Neuronal stem cell (in vitro differentiated cells): ENCODE results near the gene ZMIZ1.
A peak's percentile ranks its signal among the peaks of the same experiment; 100 is the strongest.

Source experiments
- DNase-seq: peaks from one replicate; pipeline ENCODE4 v3.0.0-alpha.2; 2013; ENCODE audit warnings: low spot score
- H2AFZ ChIP-seq: one replicate; pipeline ENCODE4 v1.6.1; 2013; ENCODE audit warnings: mild to moderate bottlenecking, low read length, inconsistent platforms
- H2AK5ac ChIP-seq: 2 replicates; pipeline ENCODE4 v1.6.1; 2013; ENCODE audit warnings: low read depth, mild to moderate bottlenecking, inconsistent platforms, low read length, moderate library complexity, mixed read lengths
- H2BK120ac ChIP-seq: 2 replicates; pipeline ENCODE4 v1.6.1; 2013; ENCODE audit warnings: low read depth, mild to moderate bottlenecking, inconsistent platforms, low read length, moderate library complexity, mixed read lengths
- H2BK12ac ChIP-seq: one replicate; pipeline ENCODE4 v1.6.1; 2013; ENCODE audit warnings: low read length, inconsistent platforms
- H2BK15ac ChIP-seq: 2 replicates; pipeline ENCODE4 v1.6.1; 2013; ENCODE audit warnings: mild to moderate bottlenecking, low read length, inconsistent platforms, mixed read lengths
- H2BK5ac ChIP-seq: one replicate; pipeline ENCODE4 v1.6.1; 2013; ENCODE audit warnings: inconsistent platforms, mild to moderate bottlenecking, low read length, moderate library complexity
- H3K14ac ChIP-seq: one replicate; pipeline ENCODE4 v1.6.1; 2013; ENCODE audit warnings: low read length, inconsistent platforms
- H3K18ac ChIP-seq: 2 replicates; pipeline ENCODE4 v1.6.1; 2013; ENCODE audit warnings: low read length, inconsistent platforms
- H3K23ac ChIP-seq: 2 replicates; pipeline ENCODE4 v1.6.1; 2013; ENCODE audit warnings: low read depth, mild to moderate bottlenecking, mixed read lengths, low read length, inconsistent platforms; ENCODE audit not compliant: poor library complexity
- H3K27ac ChIP-seq: replicated peaks from 3 replicates; pipeline ENCODE4 v1.5.1; 2013; ENCODE audit warnings: low read length, inconsistent platforms
- H3K27me3 ChIP-seq, 3 experiments: 2 replicates each; pipeline ENCODE4 v1.6.1; 2013; ENCODE audit warnings: low read length in 3 of 3, mild to moderate bottlenecking in 2 of 3, inconsistent platforms in 1 of 3, low read depth in 1 of 3, mixed read lengths in 1 of 3, moderate library complexity in 1 of 3; ENCODE audit not compliant: control insufficient read depth in 3 of 3, insufficient read depth in 3 of 3
- H3K36me3 ChIP-seq, 2 donors: replicated peaks in 1 of 2; 2 replicates each; pipeline ENCODE4 v1.6.1; 2013; ENCODE audit warnings: low read length in 2 of 2; ENCODE audit not compliant: control insufficient read depth in 2 of 2, insufficient read depth in 2 of 2
- H3K4ac ChIP-seq: 2 replicates; pipeline ENCODE4 v1.6.1; 2013; ENCODE audit warnings: inconsistent platforms, mild to moderate bottlenecking, low read length, moderate library complexity
- H3K4me1 ChIP-seq, 2 donors: 1 replicate in 1 of 2; 2 replicates in 1 of 2; pipeline ENCODE4 v1.6.1; 2013; ENCODE audit warnings: low read length in 2 of 2, low read depth in 1 of 2; ENCODE audit not compliant: control insufficient read depth in 2 of 2, insufficient read depth in 1 of 2
- H3K4me2 ChIP-seq: one replicate; pipeline ENCODE4 v1.6.1; 2013; ENCODE audit warnings: mild to moderate bottlenecking, low read length, inconsistent platforms; ENCODE audit not compliant: insufficient read depth, poor library complexity, severe bottlenecking
- H3K4me3 ChIP-seq, 2 donors: 2 replicates each; pipeline ENCODE4 v1.5.1; 2013; ENCODE audit warnings: low read length in 2 of 2, mild to moderate bottlenecking in 2 of 2, inconsistent platforms in 1 of 2, moderate library complexity in 1 of 2
- H3K79me1 ChIP-seq: one replicate; pipeline ENCODE4 v1.6.1; 2013; ENCODE audit warnings: low read depth, mild to moderate bottlenecking, inconsistent platforms, low read length, moderate library complexity
- H3K9ac ChIP-seq: one replicate; pipeline ENCODE4 v1.6.1; 2013; ENCODE audit warnings: mild to moderate bottlenecking, low read depth, low read length, inconsistent platforms; ENCODE audit not compliant: poor library complexity
- H3K9me3 ChIP-seq, 2 donors: replicated peaks in 1 of 2; 2 replicates each; pipeline versions ENCODE3 to v1.6.1; 2013; ENCODE audit warnings: low read length in 2 of 2, mild to moderate bottlenecking in 2 of 2, inconsistent platforms in 1 of 2, low read depth in 1 of 2, mixed read lengths in 1 of 2, moderate library complexity in 1 of 2; ENCODE audit not compliant: control insufficient read depth in 2 of 2, insufficient read depth in 1 of 2
- H4K8ac ChIP-seq: one replicate; pipeline ENCODE4 v1.6.1; 2013; ENCODE audit warnings: low read depth, mild to moderate bottlenecking, inconsistent platforms, low read length, moderate library complexity
- H4K91ac ChIP-seq: one replicate; pipeline ENCODE4 v1.6.1; 2013; ENCODE audit warnings: low read length, low read depth, mild to moderate bottlenecking, inconsistent platforms; ENCODE audit not compliant: poor library complexity
- WGBS, 2 donors: extraction: QIAGEN DNeasy Blood & Tissue Kit; methylation state at CpG; one replicate each; pipeline ENCODE4 v1.1.7; 2013; ENCODE audit warnings: missing lambda C conversion rate in 2 of 2, mixed read lengths in 1 of 2; ENCODE audit not compliant: insufficient read length in 2 of 2, insufficient replicate concordance in 1 of 2; ENCODE audit errors: extremely low coverage in 2 of 2; 5-methylcytosine and 5-hydroxymethylcytosine counted together

The ZMIZ1 gene

GRCh38 chr10:79048639-79049550 lies 19.9 kb upstream of the ZMIZ1 start:
- Histone ChIP-seq H2AK5ac (peak overlapping the region; percentile 7), H2BK12ac (no peak overlapping the region)
- WGBS, 2 donors, result no CpG with 5 or more reads among the region's 14 CpGs

GRCh38 chr10:79049931-79050895 lies 18.6 kb upstream of the ZMIZ1 start:
- no CpG with 5 or more reads among the region's 15 CpGs for WGBS, 2 donors
- peaks cover 0 to 5% (median 0%) of the 10 kb centered on the region in 3 experiments for H3K27me3 ChIP-seq
- H4K91ac ChIP-seq, result no peak overlapping the region

More at GRCh38 chr10:79048639-79049550, 19.9 kb upstream of the ZMIZ1 start:
- no peak overlapping the region for H3K4ac ChIP-seq
- H2BK15ac ChIP-seq, result peak overlapping the region; percentile 62
- no peak overlapping the region for H3K9ac ChIP-seq
- H3K18ac ChIP-seq, result peak overlapping the region; percentile 33
- peak overlapping the region; percentile 25 for H2AFZ ChIP-seq
- H2BK5ac ChIP-seq, result no peak overlapping the region
- DNase-seq, result no peak
- H3K4me1 ChIP-seq, result peaks cover 14 to 30% of the 10 kb centered on the region in 2 donors
- no peak overlapping the region for H3K27ac ChIP-seq
- H2BK120ac ChIP-seq, result no peak overlapping the region
- H3K23ac ChIP-seq, result peak overlapping the region; percentile 3
- H4K8ac ChIP-seq, result no peak overlapping the region
- peaks cover 0 to 11% (median 0%) of the 10 kb centered on the region in 3 experiments for H3K27me3 ChIP-seq
- H3K14ac ChIP-seq, result no peak overlapping the region
- no peaks in the 10 kb centered on the region for H3K79me1 ChIP-seq
- H3K4me3 ChIP-seq, result no peak overlapping the region
- H3K36me3 ChIP-seq, result no peaks in the 10 kb centered on the region
- H4K91ac ChIP-seq, result peak overlapping the region; percentile 67
- no peak overlapping the region for H3K4me2 ChIP-seq
- no peaks in the 10 kb centered on the region for H3K9me3 ChIP-seq

GRCh38 chr10:79050896-79051555 lies 17.7 kb upstream of the ZMIZ1 start:
- Histone ChIP-seq H2AFZ (no peak overlapping the region), H2AK5ac (peak overlapping the region; percentile 5), H3K4me1 (peaks cover 11 to 30% of the 10 kb centered on the region in 2 donors), H2BK120ac (no peak overlapping the region), H3K4me2 (no peak overlapping the region), H2BK5ac (no peak overlapping the region), H2BK12ac (no peak overlapping the region), H3K23ac (no peak overlapping the region), H3K4me3 (no peak overlapping the region), H3K36me3 (no peaks in the 10 kb centered on the region), H4K8ac (no peak overlapping the region), H3K79me1 (no peaks in the 10 kb centered on the region), H3K14ac (no peak overlapping the region), H2BK15ac (no peak overlapping the region), H3K27ac (no peak overlapping the region), H4K91ac (no peak overlapping the region), H3K4ac (no peak overlapping the region), H3K9ac (no peak overlapping the region), H3K9me3 (no peaks in the 10 kb centered on the region), H3K18ac (no peak overlapping the region), H3K27me3 (peaks cover 0 to 4% (median 0%) of the 10 kb centered on the region in 3 experiments)
- no peak for DNase-seq
- no CpG with 5 or more reads among the region's 7 CpGs for WGBS, 2 donors

More at GRCh38 chr10:79049931-79050895, 18.6 kb upstream of the ZMIZ1 start:
- no peaks in the 10 kb centered on the region for H3K36me3 ChIP-seq
- no peak for DNase-seq
- no peak overlapping the region for H2BK12ac ChIP-seq
- H3K9me3 ChIP-seq, result no peaks in the 10 kb centered on the region
- no peak overlapping the region for H3K4me3 ChIP-seq
- no peak overlapping the region for H3K4me2 ChIP-seq
- H2BK120ac ChIP-seq, result no peak overlapping the region
- no peak overlapping the region for H3K14ac ChIP-seq
- H2BK5ac ChIP-seq, result no peak overlapping the region
- no peak overlapping the region for H3K18ac ChIP-seq
- peaks cover 11 to 30% of the 10 kb centered on the region in 2 donors for H3K4me1 ChIP-seq
- H3K9ac ChIP-seq, result no peak overlapping the region
- no peak overlapping the region for H3K27ac ChIP-seq
- no peaks in the 10 kb centered on the region for H3K79me1 ChIP-seq
- no peak overlapping the region for H2AK5ac ChIP-seq
- H4K8ac ChIP-seq, result no peak overlapping the region
- H2BK15ac ChIP-seq, result no peak overlapping the region
- no peak overlapping the region for H2AFZ ChIP-seq
- no peak overlapping the region for H3K4ac ChIP-seq
- no peak overlapping the region for H3K23ac ChIP-seq
